Activated CD4-positive, alpha-beta memory T cell treated with anti-CD3 and anti-CD28 coated beads for 36 hours (primary cell): Measurements from ENCODE around the gene SAMD9. TPM values are rescaled to one million over a fixed set of nuclear protein-coding genes. Genes with fewer than 3 reads are reported as not detected.

Source experiments
- CTCF ChIA-PET: fragments of 350-600 bp; sonication (Branson Sonifier 250); formaldehyde crosslinking; loops from one replicate; lab custom pipeline; 2021; ENCODE audit warnings: antibody characterized with exemption, inconsistent platforms; lab: Charles Lee
- POLR2A ChIA-PET: fragments of 350-600 bp; sonication (Branson Sonifier 250); formaldehyde crosslinking; loops from one replicate; lab custom pipeline; 2021; ENCODE audit warnings: antibody characterized with exemption; lab: Charles Lee
- DNase-seq: peaks from one replicate; pipeline ENCODE4 v3.0.0-alpha.2; 2020
- H3K27ac Mint-ChIP-seq: one replicate; pipeline ENCODE4 v1.8.0; 2021; ENCODE audit warnings: mixed read lengths
- H3K27me3 Mint-ChIP-seq: one replicate; pipeline ENCODE4 v1.8.0; 2021; ENCODE audit warnings: mixed read lengths
- H3K36me3 Mint-ChIP-seq: one replicate; pipeline ENCODE4 v1.8.0; 2021; ENCODE audit warnings: mixed read lengths
- H3K4me1 Mint-ChIP-seq: one replicate; pipeline ENCODE4 v1.8.0; 2021; ENCODE audit warnings: low read depth, mixed read lengths
- H3K4me3 Mint-ChIP-seq: one replicate; pipeline ENCODE4 v1.8.0; 2021; ENCODE audit warnings: mild to moderate bottlenecking, mixed read lengths
- H3K9me3 Mint-ChIP-seq: one replicate; pipeline ENCODE4 v1.8.0; 2021; ENCODE audit warnings: mixed read lengths
- intact Hi-C: fragments of 100-400 bp; cut with micrococcal nuclease; formaldehyde crosslinking; loops from one replicate; pipeline ENCODE4 v1.15.1; 2023
- total RNA-seq, 2 experiments: library from RNA; stranded (reverse); gene quantifications; one replicate each; pipeline ENCODE4 v1.2.3, GENCODE V29; 2021

The SAMD9 gene
- total RNA-seq, 2 experiments from 2014 or later, result 6.9 to 7.2 TPM

DNA sequence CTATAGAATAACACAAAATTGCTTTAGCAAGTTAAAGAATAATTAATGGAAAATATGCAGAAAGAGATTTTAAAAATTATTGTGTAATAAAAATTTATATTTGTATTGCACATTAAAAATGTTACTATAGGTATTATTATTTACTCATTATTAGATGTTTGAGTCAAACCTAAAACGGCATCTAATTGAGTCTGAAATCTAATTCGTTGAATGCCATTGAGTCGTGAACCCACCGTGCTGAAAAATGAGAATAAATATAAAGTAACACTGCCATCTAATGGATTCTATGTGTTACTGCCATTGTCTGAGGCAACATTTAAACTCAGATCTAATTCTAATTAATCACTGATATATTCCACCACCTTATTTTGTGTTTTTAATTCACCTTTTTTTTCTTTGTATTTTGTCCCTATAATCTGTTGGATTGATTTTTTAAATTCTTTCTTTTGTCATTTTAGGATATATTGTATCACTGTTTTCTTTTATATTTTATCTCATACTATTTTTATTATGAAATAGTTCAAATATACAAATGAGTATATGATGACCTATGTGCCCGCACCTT is 62.2 kb downstream of the SAMD9 start:
- intact Hi-C loops, result loop anchor here (1.0 to 5.0 kb wide), 7 partner anchors 153 to 633 kb away; partner anchors contain the start of genes PEX1 and RBM48
- DNase-seq, result no peak
- CTCF ChIA-PET, result interaction anchor here (0.7 to 1.8 kb wide), 4 partner anchors 12 to 527 kb away, joined by 3 to 6 read pairs (median 5); partner anchors contain the start of genes PEX1 and RBM48
- H3K27ac Mint-ChIP-seq, result no peak overlapping the region
- peaks cover 6% of the 10 kb centered on the region for H3K27me3 Mint-ChIP-seq
- H3K4me1 Mint-ChIP-seq, result peaks cover 17% of the 10 kb centered on the region
- H3K4me3 Mint-ChIP-seq, result no peak overlapping the region
- H3K36me3 Mint-ChIP-seq, result no peaks in the 10 kb centered on the region
- H3K9me3 Mint-ChIP-seq, result no peaks in the 10 kb centered on the region
- POLR2A ChIA-PET, result no interaction called here

DNA sequence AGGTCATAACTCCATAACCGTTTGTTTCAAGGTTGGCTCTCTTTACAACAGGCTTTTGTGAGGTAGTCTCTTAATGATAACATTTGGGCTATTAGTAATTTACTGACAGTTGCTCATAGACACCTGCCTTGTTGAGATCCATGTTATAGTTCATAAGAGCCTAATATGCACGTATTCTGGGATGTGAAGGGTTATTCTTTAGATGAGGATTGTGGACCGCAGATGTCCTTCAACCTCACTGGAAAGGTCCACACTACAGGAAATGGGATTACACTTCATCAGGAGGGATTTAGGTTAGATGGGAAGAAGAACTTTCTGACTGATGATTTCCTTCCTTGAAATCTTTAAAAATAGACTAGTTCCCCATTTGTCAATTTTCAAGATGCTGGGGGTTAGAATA is 62.8 kb downstream of the SAMD9 start:
- no peak overlapping the region for H3K27ac Mint-ChIP-seq
- no peak overlapping the region for H3K4me3 Mint-ChIP-seq
- peaks cover 15% of the 10 kb centered on the region for H3K4me1 Mint-ChIP-seq
- peaks cover 5% of the 10 kb centered on the region for H3K27me3 Mint-ChIP-seq
- ChIA-PET CTCF (no interaction called here), POLR2A (no interaction called here)
- H3K36me3 Mint-ChIP-seq, result no peaks in the 10 kb centered on the region
- no peak for DNase-seq
- intact Hi-C loops, result loop anchor here (1.0 to 5.0 kb wide), 7 partner anchors 153 to 633 kb away; partner anchors contain the start of genes PEX1 and RBM48
- H3K9me3 Mint-ChIP-seq, result no peaks in the 10 kb centered on the region

- DNase-seq, result no peak
- POLR2A ChIA-PET, result no interaction called here
- CTCF ChIA-PET, result interaction anchor here (1.1 kb wide), 1 partner anchor 434 kb away, joined by 4 read pairs; no protein-coding TSS in a partner anchor
- Mint-ChIP-seq H3K36me3 (no peaks in the 10 kb centered on the region), H3K27me3 (peaks cover 3% of the 10 kb centered on the region), H3K9me3 (no peaks in the 10 kb centered on the region), H3K27ac (no peak overlapping the region), H3K4me1 (peaks cover 15% of the 10 kb centered on the region), H3K4me3 (no peak overlapping the region)
- intact Hi-C loops, result loop anchor here (2.0 kb wide), 1 partner anchor 363 kb away; no protein-coding TSS in a partner anchor
Measured at GRCh38 chr7:93053949-93054943, 63.5 kb downstream of the SAMD9 start.

- intact Hi-C loops, result no loop called here
- DNase-seq, result no peak
- ChIA-PET CTCF (interaction anchor here (0.7 to 1.1 kb wide), 2 partner anchors 192 to 433 kb away, joined by 3 to 4 read pairs; no protein-coding TSS in a partner anchor), POLR2A (no interaction called here)
- Mint-ChIP-seq H3K27me3 (no peaks in the 10 kb centered on the region), H3K4me1 (peaks cover 12% of the 10 kb centered on the region), H3K36me3 (no peaks in the 10 kb centered on the region), H3K27ac (no peak overlapping the region), H3K9me3 (no peaks in the 10 kb centered on the region), H3K4me3 (no peak overlapping the region)
Measured at GRCh38 chr7:93053209-93053948, 64.4 kb downstream of the SAMD9 start.

- Mint-ChIP-seq H3K27ac (no peak overlapping the region), H3K4me1 (peaks cover 12% of the 10 kb centered on the region), H3K9me3 (no peaks in the 10 kb centered on the region), H3K27me3 (peaks cover 2% of the 10 kb centered on the region), H3K4me3 (no peak overlapping the region), H3K36me3 (no peaks in the 10 kb centered on the region)
- DNase-seq, result no peak
- ChIA-PET CTCF (no interaction called here), POLR2A (no interaction called here)
- intact Hi-C loops, result no loop called here
Measured at GRCh38 chr7:93051660-93052059, 66.1 kb downstream of the SAMD9 start.

Other genes with a start within 250 kb of the SAMD9 start
- gene SAMD9L, start 30.4 kb upstream of the SAMD9 start, total RNA-seq, result 10 to 100 TPM; 19.1 to 19.8 TPM
- gene HEPACAM2, start 108.5 kb upstream of the SAMD9 start, total RNA-seq, result under 1 TPM in 1 of 2 experiments, not detected in 1; 0.21 TPM
- 10 to 100 TPM; 15.2 to 18.0 TPM for gene VPS50, start 114.4 kb upstream of the SAMD9 start, total RNA-seq